Stimulated activated CD4-positive, alpha-beta T cell treated with anti-CD3 and anti-CD28 coated beads, Interleukin-1b, Interleukin-23, amount 100 ng/mL, for 24 hours (primary cell): ENCODE data around the gene MYDGF.
"Not testable (repeated sequence)": the region's sequence is repeated elsewhere in the genome, so short reads cannot be mapped to it uniquely, and the experiment has no call there.

ENCODE experiments used
- DNase-seq, 4 experiments: peaks; one replicate each; pipeline ENCODE4 v3.0.0-alpha.2; 2020; ENCODE audit warnings: low read depth in 4 of 4, low spot score in 1 of 4

MYDGF gene

DNA sequence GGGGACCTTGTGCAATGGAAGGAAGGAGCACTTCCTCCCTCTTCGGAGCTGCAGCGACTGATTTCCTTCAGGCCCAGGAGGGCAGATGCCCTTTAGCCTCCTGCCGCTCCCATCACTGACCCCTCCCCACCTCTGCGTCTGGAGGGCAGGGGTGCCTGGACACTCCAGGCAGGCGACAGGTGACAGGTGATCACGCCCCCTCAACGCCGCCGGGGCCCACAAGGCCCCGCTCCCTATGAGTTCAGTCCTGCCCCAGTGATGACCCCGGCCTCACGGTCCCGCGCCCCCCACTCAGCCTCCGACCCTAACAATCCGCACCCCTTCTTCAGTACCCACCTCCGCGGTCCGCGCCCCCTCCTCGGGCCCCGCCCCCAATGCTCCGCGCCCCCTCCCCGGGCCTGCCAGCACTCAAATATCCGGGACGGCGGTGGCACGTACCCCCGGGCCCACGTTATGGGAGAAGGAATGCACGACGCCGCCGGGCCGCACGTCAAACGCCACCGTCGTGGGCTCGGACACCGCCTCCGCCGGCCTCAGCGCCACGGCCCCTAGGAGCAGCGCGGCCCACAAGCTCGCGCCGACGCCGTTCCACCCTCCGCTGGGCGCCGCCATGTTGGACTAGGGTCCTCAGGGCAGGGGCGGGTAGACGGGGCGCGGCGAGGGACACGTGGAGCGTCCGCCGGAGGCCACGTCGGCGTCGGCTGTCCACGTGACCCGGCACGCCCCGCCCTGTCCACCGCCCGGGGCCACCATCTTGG, at the start of gene MYDGF:
Gene MYDGF (minus strand): TSS at position 620 of the 758 bp plus-strand sequence. CDS start 8 bp downstream, at position 612.
- peak; percentile 81 to 93 (median 86) for DNase-seq

DNA sequence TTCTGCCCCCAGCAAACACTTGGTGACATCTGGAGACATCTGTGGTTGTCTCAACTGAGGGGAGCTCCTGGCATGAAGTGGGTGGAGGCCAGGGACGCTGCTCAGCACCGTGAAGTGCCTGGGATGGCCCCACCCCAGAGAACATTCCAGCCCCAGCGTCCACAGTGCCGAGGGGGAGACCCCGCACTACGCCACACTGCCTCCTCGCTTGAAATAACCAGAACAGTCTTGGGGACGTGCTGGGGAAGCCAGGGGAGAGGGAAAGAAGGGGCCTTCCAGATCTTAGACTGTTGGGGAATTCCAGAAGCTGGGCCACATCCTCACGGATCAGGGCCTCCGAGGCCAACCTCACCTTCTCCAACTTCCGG, 49.3 kb upstream of the MYDGF start:
- no peak for DNase-seq

DNA sequence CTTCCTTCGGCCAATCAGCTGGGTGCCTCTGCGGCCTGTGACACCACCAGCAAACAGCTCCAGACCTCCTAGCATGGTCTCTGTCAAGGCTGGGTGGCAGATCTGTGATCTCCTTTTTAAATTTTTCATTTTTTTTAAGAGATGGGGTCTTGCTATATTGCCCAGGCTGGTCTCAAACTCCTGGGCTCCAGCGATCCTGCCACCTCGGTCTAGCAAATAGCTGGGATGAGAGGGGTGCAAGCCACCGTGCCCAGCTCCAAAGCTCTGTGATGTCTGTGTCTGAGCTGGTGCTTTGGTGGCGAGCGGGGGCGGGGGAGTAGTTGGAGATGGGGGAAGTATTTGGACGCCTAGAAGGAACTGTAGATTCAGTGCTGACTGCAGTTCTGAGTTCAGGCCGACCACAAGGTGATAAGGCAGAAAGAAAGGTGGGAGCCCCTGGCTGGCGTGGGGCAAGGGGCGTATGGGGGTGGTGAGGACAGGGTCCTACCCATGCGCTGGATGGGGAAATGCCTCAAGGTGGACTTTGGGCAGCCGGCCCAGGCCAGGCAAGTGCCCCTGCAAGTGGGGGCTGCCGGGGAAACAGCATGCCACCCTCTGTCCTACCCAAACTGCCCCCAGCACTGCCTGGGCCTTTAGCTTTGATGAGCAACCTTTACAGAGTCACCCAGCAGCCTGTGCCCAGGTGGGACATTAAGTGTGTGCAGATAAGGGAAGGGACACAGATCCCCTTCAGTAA, 48.0 kb upstream of the MYDGF start:
- DNase-seq, result no peak

DNA sequence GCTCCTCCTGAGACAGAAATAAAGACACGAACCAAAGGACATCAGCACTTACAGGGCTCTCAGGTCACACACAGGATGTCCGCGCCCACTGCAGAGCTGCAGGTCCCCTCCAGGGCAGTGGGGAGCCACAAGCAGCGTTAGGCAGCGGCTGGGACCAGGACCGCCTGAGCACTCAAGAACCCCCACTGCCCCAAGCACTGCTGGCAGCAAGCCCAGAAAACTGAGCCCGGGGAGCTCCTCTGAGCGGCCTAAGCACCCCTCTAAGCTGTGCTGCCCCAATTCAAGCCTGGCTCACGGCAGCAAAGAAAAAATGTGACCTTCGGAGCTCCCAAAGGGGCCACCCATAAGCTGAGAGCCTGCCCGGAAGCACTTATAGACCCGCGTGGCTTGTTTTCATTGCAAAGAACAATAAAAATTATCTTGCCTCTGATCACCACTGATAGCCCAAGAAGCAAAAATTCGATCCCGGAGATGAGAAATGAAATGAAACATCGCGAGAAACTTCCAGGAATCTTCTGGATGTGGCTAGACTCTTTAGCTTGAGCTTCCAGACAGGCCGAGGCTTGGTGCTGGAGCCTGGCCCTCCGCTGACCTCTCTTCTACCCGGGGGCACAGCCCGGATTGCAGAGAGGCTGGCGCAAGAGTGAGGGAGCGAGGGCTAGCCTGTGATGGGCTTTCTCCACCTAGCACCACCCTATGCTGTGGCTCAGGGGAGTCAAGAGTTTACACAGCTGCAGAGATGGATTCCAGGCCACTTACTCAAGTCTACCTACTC, 47.2 kb upstream of the MYDGF start:
- DNase-seq, result no peak

DNA sequence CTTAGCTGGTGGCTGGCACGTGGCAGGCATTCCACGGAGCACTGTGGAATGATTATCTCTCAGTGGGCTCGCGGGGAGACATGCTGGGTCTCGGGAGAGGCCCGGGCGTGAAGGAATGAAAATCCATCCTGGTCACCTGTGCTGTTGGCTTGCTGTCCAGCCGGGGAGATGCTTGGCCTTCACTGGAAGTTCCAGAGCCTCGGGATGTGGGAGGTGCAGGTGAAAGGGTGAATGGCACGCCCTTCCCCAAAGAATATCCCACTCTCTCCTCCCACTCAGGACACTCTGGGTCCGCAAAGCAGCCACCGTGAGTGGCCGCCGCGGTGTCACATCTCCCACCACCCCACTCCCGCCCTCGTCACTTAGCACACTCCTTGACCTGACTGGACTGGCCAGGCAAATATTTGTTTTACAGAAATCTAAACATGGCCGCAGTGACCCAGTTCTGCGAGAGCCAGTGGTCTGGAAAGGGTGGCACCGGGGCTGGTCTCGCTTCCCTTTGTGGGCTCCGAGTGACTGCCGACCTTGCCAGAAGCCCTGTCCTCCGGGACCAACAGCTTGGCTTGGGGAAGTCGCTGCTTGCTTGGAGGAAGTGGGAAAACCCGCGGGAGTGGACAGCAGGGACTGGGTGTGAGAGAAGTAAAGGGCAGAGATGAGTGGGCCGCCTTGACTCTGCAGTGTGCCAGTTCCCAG, 45.5 kb upstream of the MYDGF start:
- DNase-seq, result no peak

DNA sequence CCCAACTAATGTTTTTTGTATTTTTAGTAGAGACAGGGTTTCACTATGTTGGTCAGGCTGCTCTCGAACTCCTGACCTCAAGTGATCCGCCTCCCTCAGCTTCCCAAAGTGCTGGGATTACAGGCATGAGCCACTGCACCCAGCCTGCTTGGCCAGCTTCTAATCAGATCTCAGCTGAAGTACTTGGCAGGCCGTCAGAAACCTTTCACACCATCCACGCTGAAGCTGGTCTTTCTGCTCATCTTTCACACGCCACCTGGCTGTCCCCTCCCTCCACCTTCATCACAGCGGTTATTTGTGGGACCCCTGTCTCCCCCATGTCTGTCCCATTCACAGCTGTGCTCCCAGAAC, 45.0 kb upstream of the MYDGF start:
- not testable (repeated sequence) for DNase-seq

DNA sequence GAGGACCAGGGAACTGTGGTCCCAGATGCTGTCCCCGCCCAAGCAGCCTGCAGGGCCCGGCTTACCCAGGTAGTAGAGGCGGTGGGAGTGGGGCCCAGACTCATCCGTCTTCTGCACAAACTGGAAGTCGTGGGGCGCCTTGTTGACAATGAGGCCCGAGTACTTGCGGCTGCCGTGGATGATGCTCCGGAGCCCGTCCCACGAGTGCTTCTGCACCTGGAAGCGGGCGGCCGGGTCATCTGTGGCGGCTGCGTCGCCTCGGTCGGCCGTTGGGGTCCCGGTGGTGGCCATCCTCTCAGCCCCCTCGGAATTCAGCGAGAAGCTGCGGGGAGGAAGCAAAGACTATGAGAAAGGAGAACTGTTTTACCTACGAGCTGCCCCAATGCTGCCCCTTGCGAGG, 43.9 kb upstream of the MYDGF start:
- no peak for DNase-seq

DNA sequence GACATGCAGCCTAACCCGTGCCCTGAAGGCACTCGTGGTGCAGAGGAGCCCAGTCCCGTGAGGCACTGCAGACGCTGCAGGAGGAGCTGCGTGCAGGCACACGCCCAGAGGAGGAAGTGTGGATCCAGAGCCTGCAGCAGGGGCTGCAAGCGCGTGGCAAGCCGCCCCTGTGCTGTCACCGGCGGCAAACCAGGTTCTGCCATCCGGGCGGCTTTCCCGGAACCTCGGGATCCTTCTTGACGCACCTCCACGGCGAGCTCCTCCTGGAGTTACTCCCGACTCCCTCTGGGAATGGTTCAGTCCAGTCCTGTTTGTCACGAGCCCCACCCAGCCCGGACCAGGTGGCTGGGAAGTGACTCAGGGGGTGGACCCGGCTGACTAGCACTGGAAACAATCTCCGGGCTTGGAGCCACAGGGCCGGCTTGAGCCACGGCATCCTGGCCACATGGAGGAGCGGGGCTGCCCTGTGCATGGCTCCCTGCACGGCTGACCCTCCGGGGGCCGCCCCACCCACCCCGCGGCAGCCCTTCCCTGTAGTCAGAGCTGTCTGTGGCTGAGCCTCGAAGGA, 43.3 kb upstream of the MYDGF start:
- no peak for DNase-seq

DNA sequence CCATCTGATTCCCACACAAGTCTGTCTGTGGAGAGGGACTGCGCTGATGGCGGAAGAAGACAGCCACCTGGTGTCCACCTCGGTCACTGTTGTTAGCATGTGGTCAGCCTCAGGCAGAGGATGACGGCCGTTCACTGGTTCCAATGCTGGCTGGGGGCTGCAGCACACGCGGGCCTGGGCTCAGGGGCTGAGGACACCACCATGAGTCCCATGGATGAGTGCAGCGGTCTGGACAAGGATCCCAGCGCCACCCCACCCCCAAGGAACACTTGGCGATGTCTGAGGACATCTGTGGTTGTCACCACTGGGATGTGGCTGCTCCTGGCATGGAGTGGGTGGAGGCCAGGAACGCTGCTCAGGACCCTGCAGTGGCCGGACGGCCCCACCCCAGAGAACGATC, 42.6 kb upstream of the MYDGF start:
- DNase-seq, result no peak

DNA sequence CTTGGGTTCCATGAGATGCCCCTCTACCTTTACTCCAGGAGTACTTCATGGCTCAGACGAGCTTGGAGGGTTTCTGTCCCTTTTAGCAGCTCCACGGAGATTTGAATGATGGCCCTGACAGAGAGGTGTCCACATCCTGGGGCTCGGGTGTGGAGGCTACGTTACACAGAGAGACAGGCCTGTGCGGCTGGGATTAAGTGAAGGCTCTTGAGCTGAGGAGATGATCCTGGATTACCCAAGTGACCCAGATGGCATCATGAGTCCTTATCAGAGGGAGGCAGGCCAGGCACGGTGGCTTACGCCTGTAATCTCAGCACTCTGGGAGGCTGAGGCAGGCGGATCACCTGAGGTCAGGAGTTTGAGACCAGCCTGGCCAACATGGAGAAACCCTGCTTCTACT, 41.1 kb upstream of the MYDGF start:
- DNase-seq, result no peak

DNA sequence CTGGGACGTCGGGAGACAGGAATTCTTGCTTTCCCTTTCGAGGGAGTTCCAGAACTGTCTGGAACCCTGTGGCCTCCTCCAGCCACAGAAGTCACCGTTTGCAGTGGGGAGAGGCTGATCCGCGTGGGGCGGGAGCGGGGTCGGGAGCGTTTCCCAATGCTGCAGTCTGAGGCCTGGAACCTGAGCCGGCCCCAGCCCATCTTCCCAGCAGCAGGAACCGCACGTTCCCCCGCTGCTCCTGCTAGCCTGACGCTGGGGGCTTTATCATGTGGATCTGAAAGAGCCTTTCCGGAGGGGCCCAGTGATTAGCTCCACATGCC, 40.1 kb upstream of the MYDGF start:
- no peak for DNase-seq

DNA sequence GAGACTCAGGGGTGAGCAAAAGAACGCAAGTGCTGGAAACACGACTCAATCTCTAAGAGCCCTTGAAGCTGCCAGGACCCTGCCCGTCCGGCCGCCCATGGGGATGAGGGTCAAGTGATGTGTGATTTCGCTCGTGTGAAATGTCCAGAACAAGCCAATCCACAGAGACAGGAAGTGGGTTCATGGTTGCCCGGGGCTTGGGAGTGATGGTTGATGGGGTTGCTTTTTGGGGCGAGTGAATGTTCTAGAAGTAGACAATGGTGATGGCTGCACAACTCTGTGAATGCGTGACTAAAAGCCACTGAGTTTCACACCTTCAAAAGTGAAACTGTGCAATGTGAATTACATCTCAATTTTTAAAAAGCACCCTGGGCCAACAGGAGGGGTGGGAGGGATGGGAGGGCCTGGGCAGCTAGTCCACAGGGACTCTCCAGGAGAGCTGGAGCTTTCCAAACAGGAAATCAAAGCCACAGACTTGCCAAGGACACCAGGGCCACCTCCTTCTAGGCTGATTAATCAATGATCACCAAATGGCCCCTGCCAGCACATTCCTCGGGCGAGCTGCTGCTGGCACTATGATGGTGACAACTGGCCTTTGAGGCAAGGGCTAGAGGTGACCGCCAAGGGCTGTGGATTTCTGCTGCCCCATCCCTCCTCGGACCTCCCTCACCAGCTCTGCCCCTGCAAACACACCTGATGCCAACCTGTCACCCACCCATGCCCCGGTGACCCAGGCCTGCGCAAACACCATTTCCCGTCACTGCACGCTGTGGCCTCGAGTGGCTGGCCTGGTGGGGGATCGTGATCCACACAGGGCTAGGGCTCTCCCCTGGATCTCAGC, 39.5 kb upstream of the MYDGF start:
- DNase-seq, result no peak

DNA sequence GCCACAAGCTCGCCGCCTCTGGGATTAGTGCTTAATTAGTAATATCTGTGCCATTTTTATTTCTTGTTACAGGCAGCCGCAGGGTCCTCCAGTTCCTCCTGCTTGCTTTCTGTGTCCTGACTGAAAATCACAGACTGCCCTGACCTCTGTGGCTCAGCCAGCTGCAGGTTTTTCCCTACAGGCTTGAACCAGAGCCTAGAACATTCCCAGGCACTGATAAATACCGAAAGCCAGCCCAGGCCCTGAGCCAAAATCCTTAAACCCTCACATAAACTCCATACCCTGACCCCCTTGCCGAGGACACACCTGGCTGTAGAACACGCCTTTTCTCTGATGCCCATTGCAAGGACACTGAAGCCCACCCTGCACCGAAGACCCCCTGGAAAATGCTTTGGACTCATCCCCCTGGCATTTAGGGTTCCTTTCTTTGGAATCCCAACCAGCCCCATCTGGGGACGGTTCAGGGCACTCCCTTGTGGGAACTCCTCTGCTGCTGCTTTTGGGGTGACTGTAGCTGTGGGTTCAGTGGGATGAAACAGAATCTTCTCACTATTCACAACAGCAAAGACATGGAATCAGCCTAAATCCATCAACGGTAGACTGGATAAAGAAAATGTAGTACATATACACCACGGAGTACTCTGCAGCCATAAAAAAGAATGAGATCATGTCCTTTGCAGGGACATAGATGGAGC, 38.0 kb upstream of the MYDGF start:
- no peak for DNase-seq

DNA sequence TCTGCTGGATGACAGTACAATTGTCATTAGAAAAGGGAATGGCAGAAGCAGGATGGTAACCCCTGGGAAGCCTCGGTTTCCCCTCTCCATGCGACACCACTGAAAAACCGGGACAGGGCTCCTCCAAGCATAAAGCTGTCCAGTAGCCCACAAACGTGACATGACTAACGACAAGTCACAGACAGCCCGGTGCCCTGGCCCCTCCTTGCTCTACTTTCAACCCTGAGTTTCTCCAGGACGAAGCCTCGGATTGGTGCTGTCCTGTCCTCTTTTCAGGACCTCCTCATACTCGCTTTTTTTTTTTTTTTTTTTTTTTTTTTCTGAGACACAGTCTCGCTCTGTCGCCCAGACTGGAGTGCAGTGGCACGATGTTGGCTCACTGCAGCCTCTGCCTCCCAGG, 37.2 kb upstream of the MYDGF start:
- no peak for DNase-seq

DNA sequence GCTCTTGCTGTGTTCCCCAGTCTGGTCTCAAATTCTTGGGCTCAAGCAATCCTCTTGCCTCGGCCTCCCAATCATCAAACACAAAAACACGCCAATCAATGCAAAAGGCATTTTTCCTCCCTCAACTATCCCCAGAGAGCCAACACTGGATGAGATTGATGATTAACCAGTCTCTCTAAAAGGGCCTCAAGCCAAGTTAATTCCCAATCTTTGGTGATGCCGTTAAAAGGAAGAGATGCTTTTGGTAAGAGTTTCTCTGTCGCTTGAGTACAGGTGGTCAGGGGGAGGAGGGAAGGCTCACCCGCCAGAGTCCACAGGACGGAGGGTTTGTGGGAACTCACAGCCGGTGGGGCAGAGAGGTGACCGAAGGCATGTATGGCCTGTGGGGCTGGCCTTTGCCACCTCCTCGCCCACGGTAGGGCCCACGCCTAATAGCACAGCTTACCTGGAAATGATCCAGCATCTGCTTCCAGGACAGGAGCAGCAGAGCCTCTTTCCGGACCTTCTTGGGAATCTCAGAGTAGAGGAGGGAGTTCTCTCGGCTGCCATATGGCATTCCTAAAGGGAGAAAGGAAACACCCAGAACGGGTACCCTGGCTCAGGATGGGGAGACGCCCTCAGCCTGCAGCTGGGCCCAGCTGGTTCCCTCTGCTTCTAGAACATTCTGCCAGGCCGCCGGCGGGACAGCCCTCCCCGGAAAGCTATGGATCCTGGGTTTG, 35.4 kb upstream of the MYDGF start:
- no peak for DNase-seq

DNA sequence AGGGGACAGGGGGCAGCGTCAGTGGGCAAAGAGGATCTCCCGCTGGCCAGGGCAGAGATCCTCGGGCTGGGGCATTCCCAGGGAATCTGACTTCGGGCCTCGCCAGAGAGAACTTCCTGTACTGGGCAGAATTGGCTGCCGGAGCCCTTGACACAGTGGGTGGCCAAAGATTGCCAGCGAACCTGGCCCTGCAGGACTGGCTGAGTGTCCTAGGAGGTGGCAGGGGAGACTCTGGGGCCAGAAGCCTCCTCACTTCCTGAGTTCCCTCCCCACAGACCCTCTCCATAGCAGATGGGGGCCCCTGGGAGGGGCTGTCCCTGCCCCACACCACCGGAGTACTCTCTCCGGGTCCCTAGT, 34.2 kb upstream of the MYDGF start:
- DNase-seq, result no peak

DNA sequence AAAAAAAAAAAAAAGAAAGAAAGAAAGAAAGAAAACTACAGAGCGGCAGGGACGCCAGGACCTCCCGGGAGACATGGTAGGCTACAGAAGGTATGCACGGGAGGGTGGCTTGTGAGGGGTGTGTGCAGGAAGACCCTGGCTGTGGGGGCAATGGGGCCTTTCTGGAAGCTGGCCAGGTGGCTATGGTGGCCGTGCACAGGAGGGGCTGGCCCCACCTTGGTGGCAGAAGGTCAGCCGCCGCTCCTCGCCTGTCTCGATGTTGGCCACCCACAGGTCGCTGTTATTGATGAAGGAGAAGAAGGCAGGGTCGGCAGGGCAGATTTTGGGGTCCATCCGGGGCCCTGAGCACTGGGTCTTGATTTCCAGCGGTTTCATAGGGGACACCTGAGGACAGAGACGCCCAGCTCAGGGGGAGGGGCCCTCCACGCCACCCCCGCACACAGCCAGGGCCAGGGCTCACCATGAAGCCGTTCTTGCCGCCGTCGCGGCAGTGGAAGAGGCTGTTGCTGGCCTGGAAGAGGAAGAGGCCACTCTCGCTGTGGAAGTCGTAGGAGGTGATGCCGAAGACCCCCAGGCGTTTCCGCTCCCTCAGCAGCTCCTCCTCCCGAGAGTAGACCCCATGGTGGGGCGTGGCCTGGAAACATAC, 33.7 kb upstream of the MYDGF start:
- no peak for DNase-seq

DNA sequence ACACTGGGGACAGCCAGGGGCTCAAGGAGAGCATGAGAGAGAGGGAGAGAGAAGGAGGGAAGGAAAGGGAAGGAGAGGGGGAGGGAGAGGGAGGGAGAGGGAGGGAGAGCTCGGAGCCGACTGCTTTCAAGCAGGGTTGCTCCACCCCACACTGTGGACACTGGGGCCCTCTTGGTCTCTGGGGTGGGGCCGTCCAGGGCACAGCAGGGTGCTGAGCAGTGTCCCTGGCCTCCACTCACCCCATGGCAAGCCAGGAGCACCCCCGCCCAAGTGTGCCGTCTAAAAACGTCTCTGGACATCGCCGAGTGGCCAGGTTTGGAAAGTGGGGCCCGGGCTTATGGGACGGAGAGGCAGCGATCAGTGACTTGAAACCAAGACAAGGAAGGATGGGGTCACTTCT, 32.6 kb upstream of the MYDGF start:
- no peak for DNase-seq

DNA sequence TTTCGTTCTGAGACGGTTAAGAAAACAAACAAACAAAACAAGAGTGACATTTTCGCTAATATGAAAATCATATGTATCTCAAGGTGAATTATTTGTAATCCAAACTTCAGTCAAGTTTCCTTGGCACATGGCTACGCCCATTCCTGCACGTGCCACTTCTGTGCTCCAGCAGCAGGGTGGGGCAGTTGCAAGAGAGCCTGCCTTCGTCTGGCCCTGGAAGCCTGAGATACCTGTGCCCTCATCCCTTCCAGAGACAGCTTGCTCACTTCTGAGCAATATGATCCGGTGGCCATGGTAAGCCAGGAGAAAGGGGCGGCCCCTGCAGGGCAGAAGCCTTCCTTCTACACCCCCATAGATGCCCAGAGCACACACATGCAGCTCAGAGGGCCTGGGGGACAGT, 31.4 kb upstream of the MYDGF start:
- no peak for DNase-seq
